OCI-LY7 (cell line): ENCODE measurements around the gene GOLGA3. TPM values are rescaled to one million over a fixed set of nuclear protein-coding genes. Genes with fewer than 3 reads are reported as not detected.

Source experiments
- BruUV-seq: library from RNA; stranded (reverse); fragments of 400-500 nt; replicated peaks from 2 replicates; lab custom pipeline; 2021; lab: Mats Ljungman, UMichigan
- CTCF ChIA-PET: fragments of 300-600 bp; sonication (Branson Sonifier 250); formaldehyde crosslinking; loops from one replicate; lab custom pipeline; 2022; ENCODE audit warnings: antibody characterized with exemption; ENCODE audit not compliant: unreplicated experiment; lab: Charles Lee
- POLR2A ChIA-PET: fragments of 300-600 bp; sonication (Branson Sonifier 250); formaldehyde crosslinking; loops from one replicate; lab custom pipeline; 2022; ENCODE audit warnings: antibody characterized with exemption; lab: Charles Lee
- DNase-seq: peaks from one replicate; pipeline ENCODE4 v3.0.0-alpha.2; 2015; ENCODE audit warnings: low spot score
- H2AFZ ChIP-seq: fragments of 200-600 bp; sonication (generic), shearing (Covaris generic); 2 replicates; pipeline ENCODE4 v1.6.1; 2014; ENCODE audit warnings: mild to moderate bottlenecking, antibody characterized with exemption, low read length, moderate library complexity
- H3K27ac ChIP-seq: fragments of 200-600 bp; sonication (generic); 2 replicates; pipeline ENCODE4 v1.5.1; 2014; ENCODE audit warnings: mixed run types, low read depth, mild to moderate bottlenecking, moderate library complexity, low read length, inconsistent platforms; ENCODE audit not compliant: poor library complexity, severe bottlenecking
- H3K36me3 ChIP-seq: fragments of 200-600 bp; sonication (generic); 2 replicates; pipeline ENCODE4 v1.6.1; 2014; ENCODE audit warnings: mild to moderate bottlenecking, antibody characterized with exemption, low read length, moderate library complexity, mixed read lengths; ENCODE audit not compliant: insufficient read depth
- H3K4me1 ChIP-seq: fragments of 200-600 bp; sonication (generic); 2 replicates; pipeline ENCODE4 v1.5.1; 2014; ENCODE audit warnings: mild to moderate bottlenecking, low read length; ENCODE audit not compliant: insufficient read depth, poor library complexity, severe bottlenecking
- H3K4me2 ChIP-seq: fragments of 200-600 bp; sonication (generic); 2 replicates; pipeline ENCODE4 v1.6.1; 2014; ENCODE audit warnings: mild to moderate bottlenecking, low read length
- H3K4me3 ChIP-seq: fragments of 200-600 bp; sonication (generic); 2 replicates; pipeline ENCODE4 v1.5.1; 2014; ENCODE audit warnings: mild to moderate bottlenecking, low read depth, low read length; ENCODE audit not compliant: poor library complexity, severe bottlenecking
- H3K79me2 ChIP-seq: fragments of 200-600 bp; sonication (generic); 2 replicates; pipeline ENCODE4 v1.6.1; 2016; ENCODE audit warnings: low read depth, mild to moderate bottlenecking, low read length, moderate library complexity, mixed read lengths; ENCODE audit not compliant: insufficient read depth
- H3K9me2 ChIP-seq: fragments of 200-600 bp; sonication (generic); 2 replicates; pipeline ENCODE4 v1.6.1; 2016; ENCODE audit warnings: mild to moderate bottlenecking, low read length, mixed read lengths; ENCODE audit not compliant: insufficient read depth
- H3K9me3 ChIP-seq: fragments of 200-600 bp; sonication (generic); 2 replicates; pipeline ENCODE4 v1.6.1; 2014; ENCODE audit warnings: mild to moderate bottlenecking, mixed run types, low read length, mixed read lengths
- H4K20me1 ChIP-seq: fragments of 200-600 bp; sonication (generic); 2 replicates; pipeline ENCODE4 v1.6.1; 2014; ENCODE audit warnings: mild to moderate bottlenecking, antibody characterized with exemption, low read length, moderate library complexity, mixed read lengths; ENCODE audit not compliant: insufficient read depth
- CTCF ChIP-seq: fragments of 200-600 bp; sonication (generic); conservative IDR thresholded peaks from 2 replicates; pipeline ENCODE4 v1.5.1; 2014; ENCODE audit warnings: mild to moderate bottlenecking, antibody characterized with exemption, low read length, moderate library complexity, mixed read lengths
- EZH2phosphoT487 ChIP-seq: fragments of 200-600 bp; sonication (generic); IDR thresholded peaks from 2 replicates; pipeline ENCODE4 v1.6.1; 2018; ENCODE audit warnings: low read depth, borderline replicate concordance, mild to moderate bottlenecking, mixed run types, antibody characterized with exemption, low read length, moderate library complexity, mixed read lengths
- intact Hi-C: fragments of 100-400 bp; cut with micrococcal nuclease; formaldehyde crosslinking; loops from one replicate; pipeline ENCODE4 v1.10.0; 2022; ENCODE audit not compliant: unreplicated experiment
- total RNA-seq, 2 experiments: library from RNA; depleted of rRNA in 1 of 2; stranded (reverse); fragments of >200 nt in 1 of 2; shearing (Covaris generic) in 1 of 2; gene quantifications; 2 replicates each; pipeline ENCODE4 v1.2.3, GENCODE V29; 2014 to 2022

GOLGA3 gene
- total RNA-seq, 2 experiments from 2014 or later, result 51.2 to 77.9 TPM

DNA sequence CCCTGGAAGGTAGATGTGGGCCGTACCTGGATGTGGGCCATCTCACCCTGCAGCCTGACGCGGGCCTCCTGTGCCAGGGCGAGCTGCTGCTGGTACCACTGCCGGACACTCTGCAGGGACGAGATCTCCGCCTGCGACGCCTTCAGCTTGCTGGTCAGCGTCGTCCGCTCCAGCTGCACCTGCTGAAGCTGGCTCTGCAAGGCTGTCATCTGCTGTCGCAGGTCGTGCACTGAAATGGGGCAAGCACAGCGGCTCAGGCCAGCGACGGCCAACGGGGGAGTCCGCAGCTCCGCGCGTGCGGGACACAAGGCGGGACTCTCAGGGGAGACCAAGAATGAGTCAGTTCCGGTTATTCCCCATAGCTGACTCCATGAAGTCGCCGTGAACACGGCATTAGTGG lies 26.9 kb downstream of the GOLGA3 start:
- peaks cover 8% of the 10 kb centered on the region; the same call in 1 of the 2 replicates for H3K79me2 ChIP-seq
- TF ChIP-seq EZH2phosphoT487, result no peak
- no peak for TF ChIP-seq CTCF
- H3K4me3 ChIP-seq, result no peak overlapping the region
- CTCF ChIA-PET, result no interaction called here
- no TSS peak for BruUV-seq
- H3K4me1 ChIP-seq, result no peaks in the 10 kb centered on the region
- no peak overlapping the region for H3K27ac ChIP-seq
- no peak for DNase-seq
- no peaks in the 10 kb centered on the region for H3K9me3 ChIP-seq
- H3K4me2 ChIP-seq, result no peak overlapping the region
- no peak overlapping the region for H2AFZ ChIP-seq
- no peaks in the 10 kb centered on the region for H4K20me1 ChIP-seq
- intact Hi-C loops, result no loop called here
- no peaks in the 10 kb centered on the region for H3K9me2 ChIP-seq
- POLR2A ChIA-PET, result no interaction called here
- peaks cover 88% of the 10 kb centered on the region for H3K36me3 ChIP-seq

GRCh38 chr12:132798836-132799235 lies 29.8 kb downstream of the GOLGA3 start:
- Histone ChIP-seq H3K9me3 (no peaks in the 10 kb centered on the region), H3K9me2 (no peaks in the 10 kb centered on the region), H3K79me2 (no peaks in the 10 kb centered on the region), H3K4me2 (no peak overlapping the region), H2AFZ (no peak overlapping the region), H4K20me1 (no peaks in the 10 kb centered on the region), H3K27ac (no peak overlapping the region), H3K36me3 (peaks cover 85% of the 10 kb centered on the region), H3K4me1 (no peaks in the 10 kb centered on the region), H3K4me3 (no peak overlapping the region)
- DNase-seq, result no peak
- CTCF ChIA-PET, result no interaction called here
- POLR2A ChIA-PET, result no interaction called here
- BruUV-seq, result no TSS peak
- intact Hi-C loops, result no loop called here
- TF ChIP-seq CTCF (no peak), EZH2phosphoT487 (no peak)

DNA sequence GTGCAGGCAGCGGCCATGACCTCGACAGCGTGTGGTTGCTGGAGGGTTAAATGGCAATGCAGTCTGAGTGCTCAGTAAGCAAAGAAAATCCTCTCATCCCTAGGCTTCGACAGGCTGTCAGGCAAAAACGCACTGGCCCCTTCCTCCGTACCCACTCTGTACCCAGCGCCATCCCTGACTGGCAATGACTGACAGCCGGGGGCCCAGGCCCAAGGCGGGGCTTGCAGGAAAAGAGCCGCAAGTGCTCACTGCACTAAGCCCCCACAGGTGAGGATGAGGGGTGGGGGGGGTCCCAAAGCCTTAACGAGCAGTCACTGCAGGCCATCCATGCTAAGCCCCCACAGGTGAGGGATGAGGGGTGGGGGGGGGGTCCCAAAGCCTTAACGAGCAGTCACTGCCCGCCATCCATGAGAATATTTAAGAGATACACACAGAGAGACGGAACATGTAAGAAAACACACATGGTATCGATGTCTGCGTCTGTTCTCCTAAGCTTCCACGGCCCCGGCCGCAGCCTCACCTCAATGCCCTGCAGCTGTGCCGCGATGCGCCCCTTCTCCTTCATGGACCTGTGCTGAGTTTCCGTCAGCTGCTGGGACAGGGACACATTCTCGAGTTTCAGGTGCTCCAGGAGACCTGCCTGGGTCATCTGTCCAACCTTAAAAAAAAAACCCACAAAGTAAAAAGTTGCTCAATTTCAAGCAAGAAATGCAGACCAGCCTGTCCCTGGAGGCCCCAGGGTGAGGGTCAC lies 30.7 kb downstream of the GOLGA3 start:
- H3K9me2 ChIP-seq, result no peaks in the 10 kb centered on the region
- H3K36me3 ChIP-seq, result peaks cover 80% of the 10 kb centered on the region
- BruUV-seq, result no TSS peak
- DNase-seq, result no peak
- no peak overlapping the region for H3K4me2 ChIP-seq
- H3K27ac ChIP-seq, result no peak overlapping the region
- H4K20me1 ChIP-seq, result no peaks in the 10 kb centered on the region
- no peaks in the 10 kb centered on the region for H3K9me3 ChIP-seq
- intact Hi-C loops, result no loop called here
- CTCF ChIA-PET, result no interaction called here
- TF ChIP-seq CTCF (no peak), EZH2phosphoT487 (no peak)
- H3K79me2 ChIP-seq, result no peaks in the 10 kb centered on the region
- POLR2A ChIA-PET, result no interaction called here
- H2AFZ ChIP-seq, result no peak overlapping the region
- no peak overlapping the region for H3K4me3 ChIP-seq
- H3K4me1 ChIP-seq, result no peaks in the 10 kb centered on the region
